ENCODE results near the gene MRPS34.

GRCh38 chr16:1786242-1787055, 13.5 kb upstream of the MRPS34 start:
- TF ChIP-seq CTCF (IDR thresholded peaks at IDR 0.05), result no peak
- no peak for TF ChIP-seq POLR2A (IDR thresholded peaks at IDR 0.05)
- TF ChIP-seq POLR2AphosphoS5 (IDR thresholded peaks at IDR 0.05), result no peak
